Activated CD8-positive, alpha-beta memory T cell treated with anti-CD3 and anti-CD28 coated beads, Interleukin-2, amount 50 U/mL, for 48 hours (primary cell): ENCODE measurements around the gene MB.

Source experiments
- DNase-seq: peaks from one replicate; pipeline ENCODE4 v3.0.0-alpha.2; 2020

MB gene

DNA sequence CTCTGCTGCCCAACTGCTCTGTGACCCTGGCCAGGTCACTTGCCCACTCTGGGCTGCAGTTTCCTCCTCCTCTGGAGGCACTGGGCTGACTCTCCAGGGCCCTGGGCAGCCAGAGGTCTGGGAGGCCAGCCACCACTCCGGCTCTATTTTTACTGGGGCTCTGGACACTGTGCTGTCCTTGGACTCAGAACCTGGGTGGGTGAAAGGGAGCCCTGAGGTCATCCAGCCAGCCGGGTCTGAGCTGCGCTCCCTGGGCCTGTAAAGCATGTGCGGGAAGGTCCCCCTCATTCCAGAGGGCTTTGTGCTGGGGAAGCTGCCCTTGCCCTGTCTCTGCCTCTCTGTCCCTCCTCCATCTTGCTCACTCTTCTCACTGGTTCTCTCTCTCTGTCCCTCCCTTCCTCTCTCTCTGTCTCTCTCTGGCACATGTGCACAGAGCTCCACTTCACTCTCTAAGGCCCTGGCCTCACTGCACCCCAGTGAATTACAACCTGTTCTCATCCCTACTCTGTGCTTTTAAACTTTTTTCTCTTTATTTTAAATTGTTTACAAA is 24.6 kb downstream of the MB start:
- no peak for DNase-seq

GRCh38 chr22:35591714-35592417 is 25.3 kb downstream of the MB start:
- no peak for DNase-seq

GRCh38 chr22:35590634-35591295 is 26.4 kb downstream of the MB start:
- no peak for DNase-seq

DNA sequence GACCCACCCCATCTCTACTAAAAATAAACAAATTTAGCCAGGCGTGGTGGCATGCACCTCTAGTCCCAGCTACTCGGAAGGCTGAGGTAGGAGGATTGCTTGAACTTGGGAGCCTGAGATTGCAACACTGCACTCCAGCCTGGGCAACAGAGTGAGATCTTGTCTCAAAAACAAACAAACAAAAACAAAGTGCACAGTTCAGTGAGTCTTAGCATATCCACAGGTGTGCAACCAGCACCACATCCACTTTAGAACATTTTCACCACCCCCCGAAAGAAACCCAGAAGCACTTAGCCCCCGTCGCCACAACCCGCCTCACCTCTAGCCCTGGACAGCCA is 27.4 kb downstream of the MB start:
- DNase-seq: no peak

- DNase-seq: no peak
These were observed 27.9 kb downstream of the MB start for GRCh38 chr22:35589071-35589755.

GRCh38 chr22:35587896-35588295 is 29.2 kb downstream of the MB start:
- DNase-seq: no peak

- no peak for DNase-seq
These were observed 29.7 kb downstream of the MB start for GRCh38 chr22:35587447-35587870.

DNA sequence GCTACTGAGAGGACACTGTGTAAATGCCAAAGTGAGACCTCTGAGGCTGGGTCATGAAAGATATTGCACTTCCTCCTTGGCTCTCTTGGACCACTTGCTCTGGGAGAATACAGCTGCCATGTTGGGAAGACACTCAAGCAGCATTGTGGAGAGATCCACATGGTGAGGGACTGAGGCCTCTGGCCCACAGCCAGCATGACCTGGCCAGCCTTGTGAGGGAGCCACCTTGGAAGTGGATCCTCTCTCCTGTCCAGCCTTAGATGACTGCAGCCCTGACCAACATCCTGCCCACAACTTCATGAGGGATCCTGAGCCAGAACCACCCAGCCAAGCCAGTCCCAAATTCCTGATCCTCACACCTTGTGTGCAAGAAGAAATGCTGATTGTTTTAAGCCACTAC is 30.4 kb downstream of the MB start:
- no peak for DNase-seq

DNA sequence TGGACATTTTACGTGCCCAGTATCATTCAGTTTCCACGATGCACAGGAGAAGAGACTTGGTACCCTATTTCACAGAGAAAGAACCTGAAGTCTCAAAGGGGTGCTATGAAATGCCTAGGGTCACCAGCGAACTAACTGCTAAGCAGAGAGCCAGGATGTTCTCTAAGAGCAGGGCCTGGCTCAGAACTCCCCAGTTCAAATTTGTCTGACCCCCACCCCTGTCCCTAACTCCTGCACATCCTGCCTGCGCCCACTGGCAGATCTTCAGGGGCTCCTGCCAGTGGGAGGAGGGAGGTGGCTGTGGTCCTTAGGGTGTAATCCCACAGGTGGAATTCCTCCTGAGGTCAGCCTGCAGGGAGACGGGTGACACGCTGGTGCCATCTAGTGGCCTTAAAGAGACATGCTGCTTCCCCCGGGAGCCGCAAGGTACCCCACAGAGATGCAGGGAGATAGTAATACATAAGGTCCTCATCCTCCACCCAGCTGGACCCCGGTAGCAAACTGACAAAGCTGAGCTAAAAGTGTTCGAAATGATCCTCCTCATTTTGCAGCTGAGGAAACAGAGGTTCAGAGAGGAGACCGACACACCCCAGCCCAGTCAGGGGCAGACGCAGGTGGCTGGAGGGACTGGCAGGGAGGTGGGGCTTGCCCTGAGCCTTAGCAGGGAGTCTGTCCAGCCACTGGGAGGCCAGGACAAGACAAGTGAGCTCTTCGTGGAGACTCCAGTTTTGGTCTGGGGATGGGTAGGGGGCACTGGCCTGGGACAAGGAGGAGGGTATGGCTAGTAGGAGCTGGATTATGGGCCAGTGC is 34.1 kb downstream of the MB start:
- peak; percentile 77 for DNase-seq

- DNase-seq: no peak
These were observed 34.8 kb downstream of the MB start for GRCh38 chr22:35582218-35582860.

DNA sequence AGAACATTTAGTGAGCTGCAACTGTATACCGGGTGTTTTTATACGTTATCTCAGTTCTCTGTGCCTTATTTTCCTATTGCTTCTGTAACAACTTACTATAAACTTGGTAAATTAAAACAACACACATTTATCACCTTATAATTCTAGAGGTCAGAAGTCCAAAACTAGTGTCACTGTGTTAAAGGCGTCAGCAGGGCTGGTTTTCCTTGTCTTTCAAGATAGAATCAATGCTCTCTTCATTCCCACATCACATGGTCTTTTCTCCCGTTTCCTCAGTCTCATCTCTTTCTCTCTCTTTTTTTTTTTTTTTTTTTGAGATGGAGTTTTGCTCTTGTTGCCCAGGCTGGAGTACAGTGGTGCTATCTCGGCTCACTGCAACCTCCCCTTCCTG is 36.1 kb downstream of the MB start:
- no peak for DNase-seq

DNA sequence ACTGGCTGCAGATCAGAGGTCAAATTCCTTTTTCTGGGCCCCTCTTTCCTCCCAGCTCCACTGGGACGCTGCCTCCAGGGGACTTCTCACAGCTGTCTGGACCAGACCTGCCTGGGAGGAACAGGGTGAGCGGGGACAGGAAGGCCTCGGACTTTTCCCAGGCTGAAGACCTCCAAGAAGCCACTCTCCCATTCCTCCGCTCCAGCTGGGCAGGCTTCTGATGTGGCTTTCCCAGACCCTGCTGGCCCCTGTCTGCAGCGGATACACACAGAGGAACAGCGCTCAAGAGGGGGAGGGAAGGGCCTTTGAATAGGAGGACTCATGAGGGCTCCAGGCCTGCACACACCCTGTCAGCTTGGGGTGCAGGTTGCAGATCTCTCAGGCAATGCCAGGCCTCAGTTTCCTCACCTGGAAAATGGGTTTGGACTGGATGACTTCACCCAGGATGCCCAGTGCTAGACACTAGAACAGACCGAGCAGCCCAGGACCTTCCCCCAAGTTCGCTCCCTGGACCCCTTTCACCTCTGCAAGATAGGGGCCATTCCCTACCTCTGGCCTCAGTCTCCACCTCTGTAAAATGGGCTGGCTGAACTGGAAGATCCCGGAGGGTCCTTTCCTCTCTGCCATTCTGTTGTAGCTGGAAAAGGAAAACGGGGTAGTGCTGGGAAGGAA is 36.6 kb downstream of the MB start:
- no peak for DNase-seq

DNA sequence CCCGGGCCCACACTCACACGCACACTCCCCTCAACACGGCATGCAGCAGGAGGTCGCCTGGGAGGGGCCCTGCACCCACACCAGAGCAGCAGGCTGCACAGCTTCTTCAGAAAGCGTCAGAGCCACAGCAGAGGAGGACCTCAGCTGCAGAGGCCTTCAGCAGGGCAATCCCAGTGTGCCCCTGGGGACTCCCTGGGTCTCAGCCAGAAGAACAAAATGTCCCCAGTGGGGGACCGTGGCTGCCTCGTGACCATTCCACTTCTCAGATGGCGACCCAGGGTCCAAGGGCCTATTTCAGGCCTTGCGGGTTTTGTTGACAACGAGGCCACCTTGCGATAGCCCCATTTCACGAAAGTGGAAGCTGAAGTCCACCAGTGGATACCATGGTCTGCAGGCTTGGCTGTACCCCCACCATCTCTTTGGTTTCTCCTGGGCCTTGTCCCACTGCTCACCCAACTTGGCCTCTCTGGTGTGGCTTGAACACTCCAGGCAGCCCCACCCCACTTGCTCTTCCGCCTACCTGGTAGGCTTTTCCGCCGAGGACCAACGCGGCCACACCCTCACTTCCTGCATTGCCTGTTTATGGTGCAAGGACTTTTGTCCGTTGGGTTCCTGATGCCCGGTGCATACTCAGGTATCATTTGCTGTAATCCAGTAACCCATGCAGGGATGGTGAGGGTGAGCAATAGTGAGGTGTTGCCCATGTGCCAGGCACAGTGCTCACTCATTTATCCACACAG is 38.1 kb downstream of the MB start:
- DNase-seq: no peak

DNA sequence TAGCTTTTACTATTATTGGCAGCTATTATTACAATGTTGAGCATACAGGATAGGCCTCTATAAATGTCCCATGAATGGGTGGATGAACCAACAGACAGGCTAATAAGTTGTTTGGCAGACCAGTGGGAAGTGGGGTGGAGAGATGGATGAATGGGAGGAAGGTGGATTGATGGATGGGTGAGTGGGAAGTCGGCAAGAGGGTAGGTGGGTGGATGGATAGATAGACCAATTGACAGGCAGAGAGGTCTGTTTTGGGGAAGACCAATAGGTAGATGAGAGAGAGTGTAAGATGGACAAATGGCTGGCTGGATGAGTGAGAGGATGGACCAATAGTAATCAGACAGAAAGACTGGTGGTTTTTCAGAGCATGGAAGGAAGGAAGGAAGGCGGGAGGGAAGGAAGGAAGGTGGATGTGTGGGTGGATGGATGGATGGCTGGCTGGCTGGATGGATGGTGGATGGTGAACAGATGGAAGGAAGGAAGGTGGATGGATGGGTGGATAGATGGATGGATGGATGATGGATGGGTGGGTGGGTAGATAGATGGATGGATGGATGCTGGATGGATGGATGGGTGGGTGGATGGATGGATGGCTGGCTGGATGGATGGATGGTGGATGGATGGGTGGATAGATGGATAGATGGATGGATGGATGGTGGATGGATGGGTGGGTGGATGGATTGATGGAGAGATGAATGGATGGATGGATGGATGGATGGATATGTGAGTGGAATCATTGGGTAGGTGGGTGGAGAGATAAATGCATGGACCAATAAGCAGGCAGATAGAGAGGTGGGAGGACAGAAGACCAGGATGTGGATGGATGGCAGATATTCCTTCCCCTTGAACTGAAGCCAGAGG is 39.1 kb downstream of the MB start:
- DNase-seq: no peak

DNA sequence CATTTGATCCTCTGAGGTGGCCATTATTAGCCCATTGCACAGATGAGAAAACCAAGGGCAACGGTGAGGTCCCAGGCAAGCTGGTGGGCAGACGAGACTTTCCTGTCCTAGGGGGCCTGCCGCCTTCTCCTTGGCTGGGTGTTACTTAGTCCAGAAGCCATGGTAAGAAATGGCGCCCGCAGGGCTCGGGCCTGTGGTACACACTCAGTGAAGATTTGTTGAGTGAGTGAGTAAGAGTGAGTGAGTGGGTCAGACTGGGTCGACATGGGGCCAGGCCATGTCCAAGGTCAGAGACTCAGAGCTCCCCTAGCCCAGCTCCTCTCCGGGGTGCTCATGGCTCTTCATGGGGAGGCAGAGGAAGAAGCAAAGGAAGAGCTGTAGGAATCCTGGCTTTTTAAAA is 40.5 kb downstream of the MB start:
- no peak for DNase-seq

DNA sequence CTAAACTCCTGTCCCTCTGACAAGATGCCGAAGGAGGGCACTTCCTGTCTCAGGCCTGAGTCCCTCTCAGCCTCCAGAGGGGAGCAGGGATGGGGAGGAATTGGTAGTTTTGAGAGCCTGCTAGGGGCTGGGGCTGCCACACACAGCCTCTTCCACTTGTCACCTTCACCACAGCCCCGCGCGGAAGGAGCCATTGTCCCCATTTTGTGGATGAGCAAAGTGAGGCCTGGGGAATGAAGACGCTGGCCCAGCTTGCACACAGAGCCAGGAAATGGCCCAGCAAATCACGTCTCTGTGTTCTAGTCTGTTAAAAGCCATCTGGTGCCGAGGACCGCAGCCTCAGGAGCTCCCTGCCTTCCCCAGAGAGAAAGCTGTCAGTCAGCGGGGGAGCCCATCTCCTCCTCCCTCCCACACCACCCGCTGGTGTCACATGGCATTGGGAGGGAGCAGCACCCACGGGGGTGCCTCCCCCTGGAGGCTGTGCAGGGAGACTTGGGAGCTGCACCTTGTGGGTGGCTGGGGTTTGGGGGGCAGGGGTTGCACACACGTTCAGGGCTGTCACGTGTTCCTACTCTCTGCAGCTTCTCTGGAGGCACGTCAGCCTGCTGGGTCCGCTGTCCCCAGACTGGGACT is 41.9 kb downstream of the MB start:
- no peak for DNase-seq

DNA sequence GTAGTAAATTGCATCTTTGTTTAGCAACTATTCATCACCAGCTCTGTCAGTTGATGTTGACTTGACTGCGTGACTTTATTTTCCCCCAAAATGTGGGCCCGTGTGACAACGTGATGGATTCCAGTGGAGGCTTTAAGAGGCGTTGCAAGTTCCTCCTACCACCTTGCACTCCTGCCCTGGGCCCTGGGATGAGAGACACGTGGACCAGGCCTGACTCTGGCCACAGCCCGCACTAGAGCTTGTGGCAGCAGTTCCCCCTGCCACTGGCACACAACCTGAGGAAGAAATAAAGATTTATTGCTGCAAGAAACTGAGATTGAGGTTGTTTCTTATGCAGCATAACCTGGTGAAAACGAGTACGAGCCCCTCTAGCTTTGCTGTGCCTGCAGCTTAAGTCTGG is 44.6 kb downstream of the MB start:
- DNase-seq: no peak

- DNase-seq: no peak
These were observed 46.4 kb downstream of the MB start for GRCh38 chr22:35570686-35571194.

DNA sequence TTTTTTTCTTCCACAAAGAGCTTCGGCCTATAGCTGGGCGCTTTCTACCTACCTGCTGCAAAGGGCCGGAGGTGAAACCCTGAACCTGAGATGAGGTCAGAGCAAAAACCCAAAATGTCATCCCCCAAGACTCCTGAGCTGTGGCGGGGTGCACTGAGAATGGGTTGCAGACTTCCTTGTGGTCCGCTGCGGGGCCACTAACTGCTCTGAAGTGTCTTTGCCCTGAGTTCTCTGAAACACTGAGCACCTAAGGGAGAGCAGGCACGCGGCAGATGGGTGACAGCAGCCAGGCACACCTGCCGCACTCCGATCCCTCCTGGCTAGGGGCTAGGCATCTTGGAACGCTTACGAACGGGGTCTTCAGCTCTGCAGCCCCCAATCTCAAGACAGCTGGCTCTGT is 47.2 kb downstream of the MB start:
- no peak for DNase-seq
